HL-60 (cell line): ENCODE data around the gene LRMDA.

Experiments
- CTCF ChIP-seq: IDR thresholded peaks from one replicate; pipeline ENCODE4 v1.5.1; 2011; ENCODE audit warnings: low read length, control low read depth, inconsistent platforms; ENCODE audit not compliant: insufficient read depth
- POLR2AphosphoS5 ChIP-seq: IDR thresholded peaks from 2 replicates; pipeline ENCODE4 v1.6.1; 2012; ENCODE audit warnings: low read depth

- no peak for TF ChIP-seq CTCF
- TF ChIP-seq POLR2AphosphoS5, result no peak
These were observed 285.1 kb downstream of the LRMDA start for GRCh38 chr10:75716506-75716905.
